Stimulated activated CD4-positive, alpha-beta T cell treated with anti-CD3 and anti-CD28 coated beads, Interleukin-4, amount 100 ng/mL, for 1 hour (primary cell): Measurements from ENCODE around the gene PTGDR2.

Source experiments
- DNase-seq: peaks from one replicate; pipeline ENCODE4 v3.0.0-alpha.2; 2020

Gene PTGDR2

GRCh38 chr11:60809249-60809648 is 46.5 kb downstream of the PTGDR2 start:
- DNase-seq = no peak

DNA sequence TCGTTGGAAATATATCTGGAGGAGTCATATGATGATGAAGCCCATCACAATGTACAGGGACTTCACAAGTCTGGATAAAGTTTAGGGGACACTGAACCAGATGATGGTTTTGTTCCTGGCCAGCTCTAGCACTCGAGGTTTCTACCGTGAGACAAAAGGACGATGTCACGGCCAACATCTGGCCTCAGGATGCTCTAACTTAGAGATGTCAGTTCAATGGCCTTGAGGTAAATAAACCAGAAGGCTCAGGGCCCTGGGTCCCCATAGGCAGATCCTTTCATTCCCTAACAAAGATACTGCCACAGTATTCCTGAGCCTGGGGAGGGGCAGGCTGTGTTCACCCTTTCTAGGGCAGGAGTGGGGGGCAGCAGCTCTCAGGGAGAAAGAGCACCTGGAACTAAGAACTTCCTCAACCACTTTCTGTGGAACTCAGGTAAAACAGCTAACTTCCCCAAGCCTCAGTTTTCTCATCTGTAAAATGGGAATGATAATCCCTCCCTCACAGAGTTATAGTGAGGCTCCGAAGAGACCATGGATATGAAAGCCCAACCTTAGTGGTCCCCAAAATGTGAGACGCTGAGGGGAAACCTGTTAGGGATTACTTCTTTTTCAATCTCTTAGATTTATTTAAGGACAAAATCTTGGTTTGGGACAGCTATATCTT is 52.3 kb downstream of the PTGDR2 start:
- DNase-seq = no peak

- DNase-seq = no peak
These were observed 54.6 kb downstream of the PTGDR2 start for GRCh38 chr11:60801194-60801593.
